Measurements from ENCODE around the gene POLQ.

GRCh38 chr3:121399820-121400219 is 146.0 kb downstream of the POLQ start:
- TF ChIP-seq CTCF (IDR thresholded peaks at IDR 0.05; ENCODE audit: extremely low read depth in 1 of 2, insufficient read depth in 1 of 2, low read depth in 1 of 2, low read length in 2 of 2) (no peak), EZH2 (IDR thresholded peaks at IDR 0.05; ENCODE audit: borderline replicate concordance, low read depth, low read length, severe bottlenecking) (no peak), POLR2A (IDR thresholded peaks at IDR 0.05; ENCODE audit: low read depth, low read length) (no peak), POLR2AphosphoS5 (IDR thresholded peaks at IDR 0.05; ENCODE audit: insufficient read depth, low read depth, low read length) (no peak), JUN (IDR thresholded peaks at IDR 0.05; ENCODE audit: borderline replicate concordance, insufficient read depth, insufficient read length, low read depth) (no peak)

All from endothelial cell of umbilical vein (primary cell).